HepG2 (cell line): ENCODE measurements around the gene FAM174C. TPM values are rescaled to one million over a fixed set of nuclear protein-coding genes. Genes with fewer than 3 reads are reported as not detected.
A peak's percentile ranks its signal among the peaks of the same experiment; 100 is the strongest.

Experiments used
- ADNP ChIP-seq: sonication (generic); formaldehyde crosslinking; IDR thresholded peaks from 2 replicates; pipeline ENCODE4 v1.4.0; 2020; ENCODE audit warnings: missing genetic modification reagents
- ARNTL ChIP-seq: sonication (generic); formaldehyde crosslinking; IDR thresholded peaks from 2 replicates; pipeline ENCODE4 v1.4.0; 2020; ENCODE audit warnings: mild to moderate bottlenecking, missing genetic modification reagents
- ATF1 ChIP-seq: IDR thresholded peaks from 2 replicates; pipeline ENCODE4 v1.6.1; 2016; ENCODE audit warnings: mild to moderate bottlenecking, control low read depth
- DZIP1 ChIP-seq: sonication (generic); formaldehyde crosslinking; IDR thresholded peaks from 2 replicates; pipeline ENCODE4 v1.5.0; 2020; ENCODE audit warnings: mild to moderate bottlenecking, missing genetic modification reagents
- GZF1 ChIP-seq: sonication (generic); formaldehyde crosslinking; IDR thresholded peaks from 2 replicates; pipeline ENCODE4 v1.5.1; 2020; ENCODE audit warnings: mild to moderate bottlenecking, missing genetic modification reagents
- PTBP1 ChIP-seq: fragments of 200-400 bp; formaldehyde crosslinking; IDR thresholded peaks from 2 replicates; pipeline ENCODE4 v1.6.1; 2018; ENCODE audit warnings: low read length, low read depth; ENCODE audit not compliant: poor library complexity, severe bottlenecking
- SSRP1 ChIP-seq: IDR thresholded peaks from 2 replicates; pipeline ENCODE4 v1.6.1; 2016; ENCODE audit warnings: control low read depth
- TBX3 ChIP-seq: fragments of 450-650 bp; IDR thresholded peaks from 2 replicates; pipeline ENCODE4 v1.6.1; 2017; ENCODE audit warnings: antibody characterized with exemption, mild to moderate bottlenecking, inconsistent platforms, borderline replicate concordance
- TCF12 ChIP-seq, 2 experiments: fragments of 450-650 bp in 1 of 2; sonication (generic) in 1 of 2; formaldehyde crosslinking in 1 of 2; IDR thresholded peaks; 2 replicates each; pipeline versions ENCODE4 v1.6.1 to v1.8.0; 2017 to 2022; ENCODE audit warnings: antibody characterized with exemption in 1 of 2, mild to moderate bottlenecking in 1 of 2, missing genetic modification reagents in 1 of 2, moderate library complexity in 1 of 2
- YY1 ChIP-seq: IDR thresholded peaks from 2 replicates; pipeline ENCODE4 v1.6.1; 2011; ENCODE audit warnings: low read length, low read depth, moderate library complexity, mild to moderate bottlenecking; ENCODE audit not compliant: insufficient read depth, insufficient replicate concordance
- ZNF276 ChIP-seq: sonication (generic); formaldehyde crosslinking; IDR thresholded peaks from 2 replicates; pipeline ENCODE4 v1.4.0; 2020; ENCODE audit warnings: mild to moderate bottlenecking, low read depth, missing genetic modification reagents
- ZNF616 ChIP-seq: sonication (generic); formaldehyde crosslinking; IDR thresholded peaks from 2 replicates; pipeline ENCODE4 v1.5.0; 2020; ENCODE audit warnings: low read depth, mild to moderate bottlenecking, missing genetic modification reagents
- ZNF660 ChIP-seq: sonication (generic); formaldehyde crosslinking; IDR thresholded peaks from 2 replicates; pipeline ENCODE4 v1.5.1; 2020; ENCODE audit warnings: mild to moderate bottlenecking, low read depth, missing genetic modification reagents, borderline replicate concordance
- ZNF788 ChIP-seq: sonication (generic); formaldehyde crosslinking; IDR thresholded peaks from 2 replicates; pipeline ENCODE4 v1.5.0; 2020; ENCODE audit warnings: mild to moderate bottlenecking, missing genetic modification reagents, borderline replicate concordance
- polyA plus RNA-seq, 8 experiments: library from polyadenylated mRNA; depleted of rRNA in 3 of 8; stranded (reverse) in 7 of 8; unstranded in 1 of 8; fragments of >200 nt; fragmentation: Illumina TruSeq in 4 of 8; extraction: Trizol in 4 of 8; gene quantifications; 2 replicates each; pipeline versions ENCODE4 v1.2.1 to v1.2.3, GENCODE V29; 2011 to 2016; ENCODE audit warnings: low read depth in 4 of 8, missing spikeins in 1 of 8, mixed read lengths in 1 of 8; ENCODE audit not compliant: insufficient read depth in 1 of 8
- total RNA-seq, 5 experiments: library from RNA; depleted of rRNA; stranded (reverse); fragments of >200 nt; fragmentation: Illumina TruSeq; extraction: Trizol; gene quantifications; 2 replicates each; pipeline ENCODE4 v1.2.3, GENCODE V29; 2016; ENCODE audit warnings: low read depth in 1 of 5
- TF ChIP-seq, protein P1 (sequence below): sonication (generic); formaldehyde crosslinking; IDR thresholded peaks from 2 replicates; pipeline ENCODE4 v1.4.0; 2020; ENCODE audit warnings: mild to moderate bottlenecking, missing genetic modification reagents

FAM174C gene
- total and polyA plus RNA-seq, 2 of the 13 experiments (the other 11 are each of a cell fraction or from before 2014, with no cell fraction given), result 19.5 to 31.3 TPM

DNA sequence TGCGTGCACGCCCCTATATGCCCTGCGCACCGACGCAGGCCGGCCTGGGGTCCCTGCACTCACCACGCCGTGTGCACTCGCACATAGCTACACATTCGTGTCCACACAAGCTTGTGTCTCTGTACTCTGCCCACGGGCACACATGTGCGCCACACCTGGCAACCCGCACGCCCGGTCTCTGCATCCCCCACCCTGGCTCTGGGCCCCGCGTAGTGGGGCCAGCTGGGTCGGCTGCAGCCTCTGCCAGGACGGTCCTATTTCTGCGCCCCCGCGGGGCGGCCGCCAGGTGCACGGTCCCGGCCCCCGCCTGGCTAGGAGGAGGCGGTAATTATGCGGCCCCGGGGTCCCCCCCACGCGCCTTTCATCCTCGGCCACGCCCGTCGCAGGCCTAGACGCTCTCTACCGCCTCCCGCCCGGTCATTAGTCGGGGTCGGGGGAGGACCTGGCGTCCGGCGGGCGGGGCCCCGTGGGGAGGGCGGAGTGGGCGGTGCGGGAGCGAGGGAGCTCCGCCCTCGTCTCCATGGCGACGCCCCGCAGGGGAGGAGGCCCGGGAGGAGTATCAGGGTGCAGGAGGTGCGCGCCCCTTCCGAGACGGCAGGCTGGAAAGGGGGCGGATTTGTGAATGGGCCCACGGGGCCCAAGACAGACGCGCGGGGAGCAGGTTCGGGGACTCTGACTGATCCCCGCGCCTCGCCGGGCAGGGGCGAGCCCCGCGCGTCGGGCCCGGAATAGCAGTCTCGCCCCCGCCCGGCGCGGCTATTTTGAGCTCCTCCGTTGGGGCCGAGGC, 9.0 kb upstream of the FAM174C start (continued):
- TF ChIP-seq, protein P1, sequence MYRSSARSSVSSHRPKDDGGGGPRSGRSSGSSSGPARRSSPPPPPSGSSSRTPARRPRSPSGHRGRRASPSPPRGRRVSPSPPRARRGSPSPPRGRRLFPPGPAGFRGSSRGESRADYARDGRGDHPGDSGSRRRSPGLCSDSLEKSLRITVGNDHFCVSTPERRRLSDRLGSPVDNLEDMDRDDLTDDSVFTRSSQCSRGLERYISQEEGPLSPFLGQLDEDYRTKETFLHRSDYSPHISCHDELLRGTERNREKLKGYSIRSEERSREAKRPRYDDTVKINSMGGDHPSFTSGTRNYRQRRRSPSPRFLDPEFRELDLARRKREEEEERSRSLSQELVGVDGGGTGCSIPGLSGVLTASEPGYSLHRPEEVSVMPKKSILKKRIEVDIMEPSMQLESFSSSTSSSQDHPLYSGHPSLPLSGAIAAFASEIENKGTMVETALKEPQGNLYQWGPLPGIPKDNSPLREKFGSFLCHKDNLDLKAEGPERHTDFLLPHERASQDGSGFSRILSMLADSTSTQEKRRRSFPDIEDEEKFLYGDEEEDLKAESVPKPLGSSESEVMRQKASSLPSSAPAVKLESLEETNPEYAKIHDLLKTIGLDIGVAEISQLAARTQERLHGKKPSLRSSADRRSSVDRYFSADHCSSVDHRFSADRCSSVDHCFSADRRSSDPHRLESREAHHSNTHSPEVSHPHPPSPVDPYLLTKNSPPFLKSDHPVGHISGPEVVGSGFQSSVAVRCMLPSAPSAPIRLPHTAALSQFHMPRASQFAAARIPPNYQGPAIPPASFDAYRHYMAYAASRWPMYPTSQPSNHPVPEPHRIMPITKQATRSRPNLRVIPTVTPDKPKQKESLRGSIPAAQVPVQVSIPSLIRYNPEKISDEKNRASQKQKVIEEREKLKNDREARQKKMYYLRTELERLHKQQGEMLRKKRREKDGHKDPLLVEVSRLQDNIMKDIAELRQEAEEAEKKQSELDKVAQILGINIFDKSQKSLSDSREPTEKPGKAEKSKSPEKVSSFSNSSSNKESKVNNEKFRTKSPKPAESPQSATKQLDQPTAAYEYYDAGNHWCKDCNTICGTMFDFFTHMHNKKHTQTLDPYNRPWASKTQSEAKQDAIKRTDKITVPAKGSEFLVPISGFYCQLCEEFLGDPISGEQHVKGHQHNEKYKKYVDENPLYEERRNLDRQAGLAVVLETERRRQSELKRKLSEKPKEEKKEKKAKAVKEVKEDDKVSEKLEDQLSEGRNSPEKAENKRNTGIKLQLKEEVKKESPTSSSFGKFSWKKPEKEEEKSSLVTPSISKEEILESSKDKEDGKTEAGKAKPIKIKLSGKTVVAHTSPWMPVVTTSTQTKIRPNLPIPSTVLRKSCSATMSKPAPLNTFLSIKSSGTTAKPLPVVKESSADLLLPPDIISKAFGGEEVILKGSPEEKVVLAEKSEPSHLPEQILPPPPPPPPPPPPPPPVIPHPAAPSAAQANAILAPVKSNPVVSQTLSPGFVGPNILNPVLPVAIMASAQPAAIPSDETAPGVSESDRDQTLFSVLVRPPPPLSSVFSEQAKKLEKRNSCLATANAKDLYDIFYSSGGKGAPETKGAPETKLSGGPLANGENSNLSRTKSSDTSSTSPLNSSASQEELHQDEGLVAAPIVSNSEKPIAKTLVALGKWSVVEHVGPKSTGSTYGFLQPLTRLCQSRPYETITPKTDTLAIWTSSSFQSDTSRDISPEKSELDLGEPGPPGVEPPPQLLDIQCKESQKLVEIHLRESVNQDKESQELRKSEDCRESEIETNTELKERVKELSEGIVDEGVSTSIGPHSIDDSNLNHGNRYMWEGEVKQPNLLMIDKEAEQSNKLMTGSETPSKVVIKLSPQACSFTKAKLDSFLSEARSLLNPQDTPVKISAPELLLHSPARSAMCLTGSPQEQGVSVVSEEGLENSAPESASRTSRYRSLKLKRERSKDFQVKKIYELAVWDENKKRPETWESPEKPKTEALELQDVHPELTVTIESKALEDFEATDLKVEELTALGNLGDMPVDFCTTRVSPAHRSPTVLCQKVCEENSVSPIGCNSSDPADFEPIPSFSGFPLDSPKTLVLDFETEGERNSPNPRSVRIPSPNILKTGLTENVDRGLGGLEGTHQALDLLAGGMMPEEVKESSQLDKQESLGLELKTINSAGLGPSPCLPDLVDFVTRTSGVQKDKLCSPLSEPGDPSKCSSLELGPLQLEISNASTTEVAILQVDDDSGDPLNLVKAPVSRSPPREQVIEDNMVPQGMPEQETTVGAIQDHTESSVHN (CRISPR knock-in tag), result 0 out of 2 replicates have a peak, but pooled peaks have one; percentile 40
- peak; percentile 68 for TF ChIP-seq ARNTL
- no peak for TF ChIP-seq TBX3
- TF ChIP-seq PTBP1, result no peak
- TF ChIP-seq ADNP (CRISPR knock-in tag), result no peak
- TF ChIP-seq DZIP1, result 0 out of 2 replicates have a peak, but pooled peaks have one; percentile 18
- peak; percentile 64; the same call in 1 of the 2 replicates for TF ChIP-seq GZF1 (CRISPR knock-in tag)
- TF ChIP-seq ATF1 (CRISPR knock-in tag), result no peak
- TF ChIP-seq ZNF660 (CRISPR knock-in tag), result 0 out of 2 replicates have a peak, but pooled peaks have one; percentile 75
- no peak for TF ChIP-seq SSRP1 (CRISPR knock-in tag)
- 0 out of 2 replicates have a peak, but pooled peaks have one; percentile 57 for TF ChIP-seq ZNF616 (CRISPR knock-in tag)
- peak; percentile 73 for TF ChIP-seq ZNF788 (CRISPR knock-in tag)
- peak; percentile 14 for TF ChIP-seq YY1
- no peak for TF ChIP-seq TCF12 (IDR thresholded peaks at IDR 0.05)
- TF ChIP-seq TCF12 (CRISPR knock-in tag; IDR thresholded peaks at IDR 0.05), result no peak; the same call in 1 of the 2 replicates
- 0 out of 2 replicates have a peak, but pooled peaks have one; percentile 23 for TF ChIP-seq ZNF276 (CRISPR knock-in tag)
